NCI-H1436 (cell line): ENCODE measurements around the gene SPN.
"Not testable (repeated sequence)": the region's sequence is repeated elsewhere in the genome, so short reads cannot be mapped to it uniquely, and the experiment has no call there.

Source experiments
- DNase-seq: peaks from one replicate; lab custom pipeline; 2025; lab: John Stamatoyannopoulos, UW

Gene SPN

DNA sequence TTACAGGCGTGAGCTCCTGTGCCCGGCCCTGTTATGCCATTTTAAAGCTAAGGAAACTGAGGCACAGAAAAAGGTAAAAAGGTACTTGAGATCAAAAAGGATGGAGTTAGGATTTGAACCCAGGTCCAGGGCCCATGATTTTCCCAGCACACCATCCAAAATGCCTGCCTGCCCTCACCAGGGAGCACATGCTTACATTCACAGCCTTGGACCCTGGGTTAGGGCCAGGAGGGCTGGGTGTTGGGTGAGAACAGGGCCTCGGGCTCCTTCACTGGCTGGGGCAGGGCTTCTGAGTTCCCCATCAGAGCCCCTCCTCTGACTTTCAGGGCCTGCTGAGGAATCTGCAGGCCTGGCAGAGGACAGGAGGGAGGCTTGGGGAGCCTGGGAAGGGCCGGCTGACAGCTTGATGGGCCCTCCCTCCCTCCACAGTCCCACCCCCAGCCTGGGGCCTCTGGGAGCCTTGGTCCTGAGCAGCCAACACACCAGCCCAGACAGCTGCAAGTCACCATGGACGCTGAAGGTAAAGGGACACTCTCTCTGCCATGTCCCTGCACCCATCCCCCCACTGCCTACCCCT, 15.7 kb downstream of the SPN start, which contains the start of gene QPRT:
QPRT (plus strand) TSS at position 490 of the 577 bp plus-strand sequence; CDS start at position 508, 18 bp downstream.
- DNase-seq = no peak

DNA sequence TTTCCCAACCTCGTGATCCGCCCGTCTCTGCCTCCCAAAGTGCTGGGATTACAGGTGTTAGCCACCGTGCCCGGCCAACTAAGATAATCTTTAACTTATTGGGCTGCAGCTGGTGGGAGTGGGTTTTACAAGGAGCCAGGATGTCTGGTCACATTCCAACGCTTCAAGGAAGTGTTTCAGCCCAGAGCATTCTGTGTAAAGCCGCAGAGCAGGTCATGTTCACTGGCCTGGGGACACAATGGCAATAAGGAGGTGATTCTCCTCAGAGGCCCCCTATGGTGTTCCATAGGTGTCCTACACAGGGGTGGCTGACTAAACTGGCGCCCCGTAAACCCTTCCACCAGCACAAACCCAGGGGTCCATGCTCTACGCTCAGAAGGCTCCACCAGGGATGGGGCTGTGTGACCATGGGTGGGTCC, 17.1 kb downstream of the SPN start:
- DNase-seq = no peak

DNA sequence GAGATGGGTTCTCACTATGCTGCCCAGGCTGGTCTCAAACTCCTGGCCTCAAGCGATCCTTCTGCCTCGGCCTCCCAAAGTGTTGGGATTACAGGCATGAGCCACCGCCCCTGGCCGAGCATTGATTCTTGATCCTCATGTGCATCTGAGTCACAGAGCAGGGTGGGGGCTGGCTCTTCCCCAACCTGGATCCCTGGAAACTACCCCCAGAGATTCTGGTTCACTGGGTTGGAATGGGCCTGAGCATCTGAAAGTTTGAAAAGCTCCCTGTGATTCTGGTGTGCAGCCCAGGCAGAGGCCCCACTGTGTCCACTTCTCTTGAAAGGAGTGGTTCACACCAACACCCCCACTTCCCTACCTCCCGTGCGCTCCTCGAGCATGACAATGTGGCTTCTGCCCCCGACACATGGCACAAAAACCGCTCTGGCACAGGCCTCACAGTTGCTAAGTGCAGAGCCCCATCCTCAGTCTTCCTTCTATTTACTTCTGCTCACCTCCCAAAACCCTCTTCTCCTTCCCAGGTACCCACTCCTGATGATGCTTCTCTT, 20.6 kb downstream of the SPN start:
- no peak for DNase-seq

DNA sequence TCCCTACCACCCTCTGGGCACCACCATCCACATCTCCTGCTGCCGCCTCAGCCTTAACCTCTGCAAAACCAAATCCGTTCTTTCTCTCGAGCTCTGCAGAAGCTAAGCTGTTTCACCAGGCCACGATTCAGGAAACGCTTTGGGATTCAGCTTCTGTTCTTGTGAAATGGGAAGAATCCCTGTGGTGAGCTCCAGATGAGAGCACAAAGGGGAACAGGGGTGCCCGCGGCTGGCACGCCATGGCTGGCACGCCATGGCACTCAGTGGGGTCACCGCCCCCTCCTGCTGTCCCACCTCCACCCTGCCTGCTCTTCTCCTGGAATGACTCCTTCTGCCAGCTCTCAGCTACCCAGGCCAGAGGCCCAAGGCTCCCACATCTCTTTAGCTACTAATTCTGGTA, 21.6 kb downstream of the SPN start:
- DNase-seq = no peak

DNA sequence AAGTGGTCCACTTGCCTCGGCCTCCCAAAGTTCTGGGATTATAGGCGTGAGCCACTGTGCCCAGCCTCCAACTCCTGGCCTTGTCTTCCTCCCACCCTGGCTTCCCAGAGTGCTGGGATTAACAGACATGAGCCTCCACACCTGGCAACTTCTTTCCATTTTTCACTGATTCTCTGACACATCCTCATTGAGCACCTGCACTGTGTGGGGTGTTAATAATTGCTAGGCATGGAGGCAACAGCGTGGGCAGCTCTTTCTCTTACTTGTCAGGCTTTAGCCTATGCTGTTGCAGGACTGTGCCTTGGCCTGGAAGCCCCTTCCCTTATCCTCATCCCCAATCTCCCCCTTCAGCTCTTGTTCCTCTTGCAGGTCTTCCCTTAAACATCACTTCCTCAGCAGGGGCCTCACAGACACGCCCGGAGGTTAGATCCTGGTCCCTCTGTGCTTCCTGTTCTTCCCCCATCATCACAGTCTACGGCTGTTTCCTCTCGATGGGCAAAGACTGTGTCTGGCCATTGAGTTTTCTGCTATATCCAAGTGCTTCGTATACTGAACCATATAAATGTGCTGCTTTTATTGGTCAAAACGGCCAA, 23.8 kb downstream of the SPN start:
- DNase-seq = no peak

DNA sequence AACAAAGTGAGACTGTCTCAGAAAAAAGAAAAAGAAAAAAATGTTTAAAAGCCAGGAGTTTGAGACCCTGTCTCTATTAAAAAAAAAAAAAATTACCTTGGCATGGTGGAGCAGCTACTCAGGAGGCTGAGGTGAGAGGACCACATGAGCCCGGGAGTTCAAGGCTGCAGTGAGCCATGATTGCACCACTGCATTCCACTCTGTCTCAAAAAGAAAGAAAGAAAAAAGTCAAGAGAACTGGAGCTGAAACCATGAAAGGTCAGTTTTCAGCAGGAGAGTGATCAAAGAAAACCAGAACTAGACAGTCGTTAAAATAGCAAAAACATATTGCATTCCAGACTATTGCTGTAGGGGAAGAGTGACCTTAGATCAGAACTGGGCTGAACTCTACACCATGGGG, 24.7 kb downstream of the SPN start:
- DNase-seq = no peak

DNA sequence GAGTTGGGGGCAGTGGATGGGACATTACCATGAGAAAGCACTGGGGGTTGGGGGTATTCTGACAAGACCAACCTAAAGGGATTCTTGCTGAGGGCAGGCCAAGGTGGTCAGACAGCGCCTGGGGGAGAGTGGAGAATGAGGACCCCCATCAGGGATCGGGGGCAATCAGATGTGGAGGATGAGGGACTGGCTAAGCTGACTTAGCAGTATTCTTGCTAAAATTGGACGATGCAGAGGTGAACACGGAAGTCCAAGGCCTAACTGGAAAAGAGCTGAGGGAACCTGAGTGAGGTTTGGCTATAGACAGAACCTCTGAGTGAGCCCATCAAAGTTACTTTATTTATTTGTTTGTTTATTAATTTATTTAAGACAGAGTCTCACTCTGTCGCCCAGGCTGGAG, 25.1 kb downstream of the SPN start:
- no peak for DNase-seq

DNA sequence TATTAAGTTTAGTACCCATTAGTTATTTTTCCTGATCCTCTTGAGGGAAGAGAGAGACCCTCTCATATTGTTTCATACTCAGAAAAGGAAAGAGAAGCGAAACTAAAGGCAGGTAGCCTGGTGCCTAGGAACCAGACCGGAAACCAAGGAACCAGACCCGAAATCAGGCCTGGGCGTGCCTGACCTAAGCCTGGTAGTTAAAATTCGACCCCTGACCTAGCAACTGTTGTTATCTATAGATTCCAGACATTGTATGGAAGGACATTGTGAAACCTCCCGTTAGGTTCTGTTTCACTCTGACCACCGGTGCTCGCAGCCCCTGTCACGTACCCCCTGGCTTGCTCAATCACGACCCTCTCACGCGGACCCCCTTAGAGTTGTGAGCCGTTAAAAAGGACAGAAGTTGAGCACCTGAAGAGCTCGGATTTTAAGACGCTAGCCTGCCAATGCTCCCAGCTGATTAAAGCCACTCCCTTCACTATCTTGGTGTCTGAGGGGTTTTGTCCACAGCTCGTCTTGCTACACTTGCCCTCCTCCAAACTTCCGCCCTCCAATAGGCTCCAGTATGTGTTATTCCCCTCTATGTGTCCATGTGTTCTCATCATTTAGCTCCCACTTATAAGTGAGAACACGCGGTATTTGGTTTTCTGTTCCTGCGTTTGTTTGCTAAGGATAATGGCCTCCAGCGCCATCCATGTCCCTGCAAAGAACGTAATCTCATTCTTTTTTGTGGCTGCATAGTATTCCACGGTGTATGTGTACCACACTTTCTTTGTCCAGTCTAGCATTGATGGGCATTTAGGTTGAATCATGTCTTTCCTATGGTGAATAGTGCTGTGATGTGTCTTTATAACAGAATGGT, 26.7 kb downstream of the SPN start:
- DNase-seq = not testable (repeated sequence)

DNA sequence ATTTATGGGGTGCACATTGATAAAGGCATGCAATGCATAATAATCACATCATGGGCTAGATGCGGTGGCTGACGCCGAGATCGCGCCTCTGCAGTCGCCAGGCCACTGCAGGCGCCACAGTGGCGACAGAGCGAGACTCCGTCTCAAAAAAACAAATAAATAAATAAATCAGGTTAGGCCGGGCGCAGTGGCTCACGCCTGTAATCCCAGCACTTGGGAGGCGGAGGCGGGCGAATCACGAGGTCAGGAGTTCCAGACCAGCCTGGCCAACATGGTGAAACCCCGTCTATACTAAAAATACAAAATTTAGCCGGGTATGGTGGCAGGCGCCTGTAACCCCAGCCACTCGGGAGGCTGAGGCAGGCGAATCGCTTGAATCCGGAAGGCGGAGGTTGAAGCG, 29.6 kb downstream of the SPN start:
- DNase-seq = not testable (repeated sequence)

DNA sequence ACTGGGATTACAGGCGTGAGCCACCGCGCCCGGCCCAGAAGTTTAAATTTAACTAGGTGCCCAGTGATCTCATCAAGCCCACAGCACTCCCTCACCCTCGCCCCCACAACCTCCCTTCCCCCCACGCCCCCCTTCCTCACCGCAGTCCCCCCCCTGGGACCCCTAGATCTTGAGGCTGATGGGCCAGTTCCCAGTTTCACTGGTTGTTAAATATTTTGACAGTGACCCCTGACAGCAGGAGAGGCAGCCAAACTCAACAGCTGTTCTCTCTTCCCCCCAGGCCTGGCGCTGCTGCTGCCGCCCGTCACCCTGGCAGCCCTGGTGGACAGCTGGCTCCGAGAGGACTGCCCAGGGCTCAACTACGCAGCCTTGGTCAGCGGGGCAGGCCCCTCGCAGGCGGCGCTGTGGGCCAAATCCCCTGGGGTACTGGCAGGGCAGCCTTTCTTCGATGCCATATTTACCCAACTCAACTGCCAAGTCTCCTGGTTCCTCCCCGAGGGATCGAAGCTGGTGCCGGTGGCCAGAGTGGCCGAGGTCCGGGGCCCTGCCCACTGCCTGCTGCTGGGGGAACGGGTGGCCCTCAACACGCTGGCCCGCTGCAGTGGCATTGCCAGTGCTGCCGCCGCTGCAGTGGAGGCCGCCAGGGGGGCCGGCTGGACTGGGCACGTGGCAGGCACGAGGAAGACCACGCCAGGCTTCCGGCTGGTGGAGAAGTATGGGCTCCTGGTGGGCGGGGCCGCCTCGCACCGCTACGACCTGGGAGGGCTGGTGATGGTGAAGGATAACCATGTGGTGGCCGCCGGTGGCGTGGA, 31.5 kb downstream of the SPN start:
- no peak for DNase-seq

DNA sequence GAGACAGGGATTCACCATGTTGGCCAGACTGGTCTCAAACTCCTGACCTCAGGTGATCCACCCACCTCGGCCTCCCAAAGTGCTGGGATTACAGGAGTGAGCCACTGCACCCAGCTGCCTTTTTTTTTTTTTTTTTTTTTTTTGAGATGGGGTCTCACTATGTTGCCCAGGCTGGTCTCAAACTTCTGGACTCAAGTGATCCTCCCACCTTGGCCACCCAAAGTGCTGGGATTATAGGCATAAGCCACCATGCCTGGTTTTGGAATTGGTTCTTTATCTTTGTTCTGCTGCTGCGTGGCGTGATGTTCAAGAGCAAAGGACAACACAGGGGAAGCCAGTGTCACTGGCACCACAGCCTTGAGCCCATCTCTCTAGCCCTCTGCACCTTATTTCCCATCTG, 32.6 kb downstream of the SPN start:
- not testable (repeated sequence) for DNase-seq

DNA sequence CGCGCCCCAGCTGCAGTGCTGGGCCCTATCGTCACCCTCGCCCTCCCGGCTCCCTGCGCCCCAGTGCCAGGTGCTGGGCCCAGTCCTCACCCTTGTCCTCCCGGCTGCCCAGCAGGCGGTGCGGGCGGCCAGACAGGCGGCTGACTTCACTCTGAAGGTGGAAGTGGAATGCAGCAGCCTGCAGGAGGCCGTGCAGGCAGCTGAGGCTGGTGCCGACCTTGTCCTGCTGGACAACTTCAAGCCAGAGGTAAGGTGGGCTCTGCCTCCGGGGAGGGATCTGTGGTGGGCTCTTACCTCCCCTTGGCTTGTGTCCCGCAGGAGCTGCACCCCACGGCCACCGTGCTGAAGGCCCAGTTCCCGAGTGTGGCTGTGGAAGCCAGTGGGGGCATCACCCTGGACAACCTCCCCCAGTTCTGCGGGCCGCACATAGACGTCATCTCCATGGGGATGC, 33.9 kb downstream of the SPN start:
- no peak for DNase-seq

DNA sequence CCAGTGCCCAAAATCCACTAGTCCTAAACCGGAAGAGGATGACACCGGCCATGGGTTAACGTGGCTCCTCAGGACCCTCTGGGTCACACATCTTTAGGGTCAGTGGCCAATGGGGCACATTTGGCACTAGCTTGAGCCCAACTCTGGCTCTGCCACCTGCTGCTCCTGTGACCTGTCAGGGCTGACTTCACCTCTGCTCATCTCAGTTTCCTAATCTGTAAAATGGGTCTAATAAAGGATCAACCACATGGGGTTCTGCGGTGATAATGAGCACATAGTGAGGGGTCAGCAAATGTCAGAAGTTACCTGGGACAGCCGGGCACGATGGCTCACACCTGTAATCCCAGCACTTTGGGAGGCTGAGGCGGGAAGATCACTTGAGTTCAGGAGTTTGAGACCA, 34.3 kb downstream of the SPN start:
- DNase-seq = no peak

DNA sequence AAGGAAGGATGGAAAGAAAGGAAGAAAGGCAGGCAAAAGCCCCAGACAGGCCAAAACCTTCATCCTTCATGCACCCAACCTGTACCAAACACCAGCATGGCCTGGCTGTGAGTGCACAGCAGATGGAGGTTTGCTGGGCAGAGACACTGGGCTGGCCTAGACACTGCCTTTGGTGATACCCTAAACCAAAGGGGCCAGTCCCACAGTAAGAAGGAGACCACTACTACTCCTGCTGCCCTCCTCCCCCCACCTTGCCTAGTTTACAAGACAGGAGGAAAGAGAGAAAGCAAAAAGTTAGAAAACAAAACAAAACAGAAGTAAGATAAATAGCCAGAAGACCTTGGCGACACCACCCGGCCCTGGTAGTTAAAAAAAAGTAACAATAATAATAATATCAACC, 35.0 kb downstream of the SPN start:
- DNase-seq = no peak

DNA sequence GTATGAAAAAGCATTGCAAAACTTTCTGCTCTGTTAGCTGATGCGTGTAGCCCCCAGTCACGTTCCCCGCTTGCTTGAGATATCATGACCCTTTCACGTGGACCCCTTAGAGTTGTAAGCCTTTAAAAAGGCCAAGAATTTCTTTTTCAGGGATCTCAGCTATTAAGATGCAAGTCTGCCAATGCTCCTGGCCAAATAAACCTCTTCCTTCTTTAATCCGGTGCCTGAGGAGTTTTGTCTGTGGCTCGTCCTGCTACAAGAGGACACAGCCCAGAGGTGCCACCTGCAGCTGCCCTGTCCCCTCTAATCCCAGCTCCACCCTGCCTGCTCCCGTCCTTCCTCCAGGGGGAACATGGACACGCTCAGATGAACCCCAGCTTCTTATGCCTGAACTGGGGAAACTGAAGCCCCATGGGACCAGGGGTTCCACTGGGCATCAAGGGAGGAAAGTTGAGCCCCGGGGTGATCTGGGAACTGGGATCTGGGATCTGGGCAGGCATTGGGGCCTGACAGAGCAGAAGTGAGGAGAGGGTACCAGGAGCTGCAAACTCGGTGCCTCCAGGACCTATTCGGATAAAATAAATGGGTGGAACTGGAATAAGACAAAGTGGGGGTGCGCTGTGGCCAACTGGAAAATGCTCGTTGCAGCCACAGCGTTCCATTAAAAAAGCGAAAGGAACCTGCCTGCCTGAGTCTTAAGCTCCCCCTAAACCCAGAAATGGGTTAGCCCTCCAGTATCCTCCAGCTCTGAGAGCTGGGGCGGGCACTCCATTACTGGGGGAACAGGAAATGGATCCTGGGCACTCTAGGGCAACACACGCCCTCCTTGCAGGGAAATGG, 35.7 kb downstream of the SPN start:
- DNase-seq = no peak

DNA sequence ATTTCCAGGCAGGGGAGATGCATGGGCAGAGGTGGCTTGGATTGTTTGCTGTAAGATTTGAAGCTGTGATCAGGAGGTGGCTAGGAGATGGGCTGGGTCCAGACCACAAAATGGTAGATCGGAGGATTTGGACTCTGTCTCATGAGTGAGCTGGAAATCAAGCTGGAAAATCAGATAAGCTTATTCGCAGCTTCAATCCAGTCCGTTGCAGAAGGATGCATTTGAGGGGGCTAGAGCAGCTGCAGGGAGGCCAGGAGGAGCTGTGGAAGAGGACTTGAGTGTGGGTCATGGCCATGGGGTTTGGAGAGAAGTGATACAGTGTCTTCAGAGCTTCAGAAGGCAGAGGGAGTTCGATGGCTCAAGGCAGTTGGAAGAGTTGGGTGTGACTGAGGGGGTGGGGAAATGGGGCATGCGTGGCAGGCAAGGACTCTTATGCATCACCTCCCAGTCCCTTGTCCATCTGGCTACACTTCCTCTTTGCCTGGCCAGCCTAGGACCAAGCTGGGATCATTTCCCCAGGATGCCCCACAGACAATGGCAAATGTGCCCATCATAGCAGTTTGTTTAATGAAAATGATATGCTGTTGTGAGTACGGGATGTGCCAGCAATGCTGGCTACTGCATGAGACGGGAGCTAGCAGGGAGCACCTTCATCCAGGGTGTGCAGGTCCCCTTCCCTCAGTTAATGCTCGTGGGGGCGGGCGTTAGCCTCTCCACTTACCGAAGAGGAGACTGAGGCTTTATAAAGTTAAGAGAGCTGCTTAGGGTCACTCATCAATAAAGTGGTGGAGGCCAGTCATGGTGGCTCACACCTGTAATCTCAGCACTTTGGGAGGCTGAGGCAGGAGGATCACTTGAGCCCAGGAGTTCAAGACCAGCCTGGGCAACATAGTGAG, 36.5 kb downstream of the SPN start:
- no peak for DNase-seq

DNA sequence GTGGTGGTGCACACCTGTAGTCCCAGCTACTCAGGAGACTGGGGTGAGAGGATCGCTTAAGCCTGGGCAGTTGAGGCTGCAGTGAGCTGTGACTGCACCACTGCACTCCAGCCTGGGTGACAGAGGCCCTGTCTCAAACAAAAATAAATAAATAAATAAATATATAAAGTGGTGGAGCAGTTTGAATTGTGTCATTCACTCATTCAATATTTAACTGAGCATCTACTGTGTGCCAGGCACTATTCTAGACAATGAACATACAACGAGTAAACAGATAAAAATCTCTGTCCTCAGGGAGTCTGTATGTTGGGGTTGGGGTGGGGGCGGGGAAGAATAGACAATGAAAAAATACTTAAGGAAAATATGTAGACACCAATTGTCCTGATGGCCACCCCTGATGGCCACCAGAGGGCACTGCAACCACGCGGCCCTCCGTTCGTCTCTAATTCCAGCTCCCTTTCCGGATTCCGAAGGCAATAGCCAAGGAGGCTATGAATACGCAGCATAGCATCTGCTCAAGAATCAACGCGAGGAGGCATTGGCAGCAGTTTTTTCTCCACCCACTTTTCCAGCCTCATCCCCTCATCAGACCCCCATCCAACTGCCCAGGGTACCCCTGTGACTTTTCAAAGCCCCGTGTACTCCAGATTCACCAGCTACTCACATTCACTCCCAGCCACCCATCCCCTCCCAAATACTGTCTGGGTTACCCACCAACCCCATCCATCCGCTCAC, 37.4 kb downstream of the SPN start:
- no peak for DNase-seq

DNA sequence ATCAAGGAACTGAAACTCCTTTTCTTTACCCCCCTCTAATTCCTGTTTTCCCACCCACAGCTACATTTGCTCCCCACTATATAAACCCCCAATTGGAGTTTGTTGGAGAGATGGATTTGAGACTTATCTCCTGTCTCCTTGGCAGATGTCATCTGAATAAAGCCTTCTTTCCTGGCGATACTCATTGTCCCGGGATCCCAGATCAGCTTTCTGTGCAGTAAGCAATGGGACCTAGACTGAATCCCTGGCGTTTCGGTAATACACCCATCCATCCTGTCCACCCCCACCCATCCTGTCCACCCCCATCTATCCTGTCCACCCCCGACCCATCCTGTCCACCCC, 38.1 kb downstream of the SPN start:
- DNase-seq = no peak

DNA sequence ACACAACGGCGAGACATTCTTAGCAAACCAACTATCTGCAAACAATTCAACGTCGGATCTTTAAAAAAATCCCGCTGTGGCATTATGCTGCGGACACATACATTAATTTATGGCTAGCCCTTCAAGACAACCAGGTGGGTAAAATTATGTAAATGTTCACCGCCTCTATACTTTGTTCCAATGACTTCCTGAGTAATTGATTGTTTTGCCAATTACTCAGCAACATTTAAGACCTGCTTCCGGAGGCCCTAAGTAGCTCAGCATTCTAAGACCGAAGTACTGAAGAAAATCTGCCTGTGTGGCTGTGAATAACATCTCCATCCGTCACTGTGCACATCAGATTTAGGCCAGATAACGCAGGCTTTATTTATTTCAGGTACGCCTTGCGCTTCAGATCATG, 39.2 kb downstream of the SPN start:
- DNase-seq = no peak
